Type B pancreatic cell (in vitro differentiated cells): ENCODE measurements around the gene PYGO2. TPM values are rescaled to one million over a fixed set of nuclear protein-coding genes. Genes with fewer than 3 reads are reported as not detected.

ENCODE experiments used
- DNase-seq: peaks from one replicate; pipeline ENCODE4 v3.0.0; 2021; ENCODE audit warnings: mixed read lengths; ENCODE audit not compliant: unreplicated experiment; ENCODE audit errors: extremely low spot score
- H3K27ac Mint-ChIP-seq: 2 replicates; pipeline ENCODE4 v1.8.0; 2021; ENCODE audit warnings: mild to moderate bottlenecking, mixed read lengths
- H3K27me3 Mint-ChIP-seq: 2 replicates; pipeline ENCODE4 v1.8.0; 2021; ENCODE audit warnings: mixed read lengths
- H3K36me3 Mint-ChIP-seq: 2 replicates; pipeline ENCODE4 v1.8.0; 2021; ENCODE audit warnings: mixed read lengths
- H3K4me1 Mint-ChIP-seq: one replicate; pipeline ENCODE4 v1.8.0; 2021; ENCODE audit warnings: mixed read lengths; ENCODE audit not compliant: unreplicated experiment
- H3K4me3 Mint-ChIP-seq: 2 replicates; pipeline ENCODE4 v1.8.0; 2021; ENCODE audit warnings: mild to moderate bottlenecking, mixed read lengths
- H3K9me3 Mint-ChIP-seq: 2 replicates; pipeline ENCODE4 v1.8.0; 2021; ENCODE audit warnings: mixed read lengths
- CTCF ChIP-seq: fragments of 200-600 bp; sonication (generic); conservative IDR thresholded peaks from 2 replicates; pipeline ENCODE4 v1.5.0; 2021; ENCODE audit warnings: antibody characterized with exemption, mild to moderate bottlenecking
- total RNA-seq: library from RNA; stranded (reverse); gene quantifications from 2 replicates; pipeline ENCODE4 v1.2.1, GENCODE V29; 2021; ENCODE audit warnings: low replicate concordance

The PYGO2 gene
- total RNA-seq, 1 donor from 2014 or later, result 49.0 TPM

DNA sequence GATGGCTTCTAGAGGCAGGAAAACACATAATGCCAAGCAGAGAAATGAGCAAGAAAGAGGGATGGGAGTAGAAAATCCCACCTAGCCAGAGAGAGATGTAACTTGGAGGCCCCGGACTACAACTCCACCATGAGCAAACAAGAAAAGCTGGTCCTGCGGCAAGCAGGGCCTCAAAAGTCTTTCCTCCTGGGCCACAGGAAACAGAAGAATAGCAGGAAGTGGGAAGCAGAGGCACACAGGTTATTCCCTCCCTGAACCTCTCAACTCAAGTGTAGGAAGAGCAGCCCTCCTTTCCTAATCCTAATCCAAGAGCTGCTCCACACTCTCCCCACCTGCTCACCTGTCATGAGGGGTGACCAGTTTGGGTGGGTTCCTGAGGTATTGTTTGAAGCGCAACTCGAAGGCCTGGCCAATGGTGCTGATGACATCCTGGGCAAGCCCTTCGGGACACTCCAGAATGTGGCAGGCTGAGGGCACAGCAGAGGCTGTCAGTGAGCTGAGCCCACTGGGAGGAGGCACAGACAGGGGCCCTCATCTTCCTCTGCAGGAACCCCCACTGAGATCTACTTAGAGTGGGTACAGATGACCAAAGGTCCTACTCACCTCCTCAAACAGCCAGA is 5.9 kb upstream of the PYGO2 start:
- TF ChIP-seq CTCF, result no peak
- Mint-ChIP-seq H3K4me1 (peaks cover 39% of the 10 kb centered on the region), H3K36me3 (peaks cover 18% of the 10 kb centered on the region), H3K4me3 (no peak overlapping the region), H3K9me3 (no peaks in the 10 kb centered on the region), H3K27ac (no peak overlapping the region), H3K27me3 (no peaks in the 10 kb centered on the region)
- DNase-seq, result no peak

GRCh38 chr1:154966111-154966510 is 4.5 kb upstream of the PYGO2 start:
- Mint-ChIP-seq H3K4me3 (no peak overlapping the region), H3K27me3 (no peaks in the 10 kb centered on the region), H3K27ac (no peak overlapping the region), H3K9me3 (no peaks in the 10 kb centered on the region), H3K36me3 (peaks cover 20% of the 10 kb centered on the region), H3K4me1 (peaks cover 32% of the 10 kb centered on the region)
- TF ChIP-seq CTCF, result no peak
- DNase-seq, result no peak

DNA sequence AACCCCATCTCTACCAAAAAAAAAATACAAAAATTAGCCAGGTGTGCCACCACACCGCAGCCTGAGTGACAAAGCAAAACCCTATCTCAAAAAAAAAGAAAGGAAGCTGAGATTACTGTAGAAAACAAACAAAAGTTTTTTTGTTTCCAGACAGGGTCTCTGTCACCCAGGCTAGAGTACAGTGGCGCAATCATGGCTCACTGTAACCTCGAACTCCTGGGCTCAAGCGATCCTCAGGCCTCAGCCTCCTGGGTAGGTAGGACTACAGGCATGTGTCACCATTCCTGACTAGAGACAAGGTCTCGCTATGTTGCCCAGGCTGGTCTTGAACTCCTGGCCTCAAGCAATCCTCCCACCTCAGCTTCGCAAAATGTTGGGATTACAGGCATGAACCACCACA is 2.8 kb upstream of the PYGO2 start:
- H3K4me1 Mint-ChIP-seq, result peaks cover 31% of the 10 kb centered on the region
- H3K27me3 Mint-ChIP-seq, result no peaks in the 10 kb centered on the region
- no peak for DNase-seq
- no peaks in the 10 kb centered on the region for H3K9me3 Mint-ChIP-seq
- no peak for TF ChIP-seq CTCF
- H3K4me3 Mint-ChIP-seq, result no peak overlapping the region
- H3K36me3 Mint-ChIP-seq, result peaks cover 20% of the 10 kb centered on the region
- H3K27ac Mint-ChIP-seq, result peak overlapping the region; percentile 9

- peaks cover 17% of the 10 kb centered on the region for H3K36me3 Mint-ChIP-seq
- peak overlapping the region; percentile 34 for H3K27ac Mint-ChIP-seq
- peaks cover 26% of the 10 kb centered on the region for H3K4me1 Mint-ChIP-seq
- TF ChIP-seq CTCF, result no peak
- no peaks in the 10 kb centered on the region for H3K27me3 Mint-ChIP-seq
- H3K9me3 Mint-ChIP-seq, result no peaks in the 10 kb centered on the region
- no peak for DNase-seq
- H3K4me3 Mint-ChIP-seq, result peak overlapping the region; percentile 55
These were observed 2.1 kb upstream of the PYGO2 start for GRCh38 chr1:154963643-154964042.

- DNase-seq, result no peak
- Mint-ChIP-seq H3K27ac (peak overlapping the region; percentile 91), H3K4me3 (peak overlapping the region; percentile 92), H3K4me1 (peaks cover 22% of the 10 kb centered on the region), H3K27me3 (no peaks in the 10 kb centered on the region), H3K36me3 (peaks cover 13% of the 10 kb centered on the region), H3K9me3 (no peaks in the 10 kb centered on the region)
- TF ChIP-seq CTCF, result no peak
These were observed 1.3 kb upstream of the PYGO2 start for GRCh38 chr1:154962795-154963330.
